Esophagus muscularis mucosa (tissue), 4 donors: Measurements from ENCODE around the gene AATK. TPM values are rescaled to one million over a fixed set of nuclear protein-coding genes. Genes with fewer than 3 reads are reported as not detected.

Source experiments
- DNase-seq: peaks from one replicate; pipeline ENCODE4 v3.0.0-alpha.2; 2017; ENCODE audit errors: extremely low spot score
- H3K27ac ChIP-seq, 4 donors: fragments of 200-600 bp; sonication (generic); replicated peaks in 1 of 4; 1 replicate in 3 of 4; 2 replicates in 1 of 4; pipeline ENCODE4 v1.5.1; 2016 to 2019; ENCODE audit warnings: mild to moderate bottlenecking in 1 of 4
- H3K27me3 ChIP-seq, 4 donors: fragments of 200-600 bp; sonication (generic); one replicate each; pipeline versions ENCODE4 v1.5.1 to v1.6.0; 2016 to 2019
- H3K36me3 ChIP-seq, 4 donors: fragments of 200-600 bp; sonication (generic); one replicate each; pipeline ENCODE4 v1.5.1; 2016 to 2019
- H3K4me1 ChIP-seq, 4 donors: fragments of 200-600 bp; sonication (generic); one replicate each; pipeline ENCODE4 v1.5.1; 2016 to 2019
- H3K4me3 ChIP-seq, 4 donors: fragments of 200-600 bp; sonication (generic); 1 replicate in 2 of 4; 2 replicates in 2 of 4; pipeline ENCODE4 v1.5.1; 2016 to 2019; ENCODE audit warnings: mild to moderate bottlenecking in 4 of 4, moderate library complexity in 1 of 4
- H3K9me3 ChIP-seq, 4 donors: fragments of 200-600 bp; sonication (generic); 1 replicate in 3 of 4; 2 replicates in 1 of 4; pipeline ENCODE4 v1.5.1; 2016 to 2019
- CTCF ChIP-seq, 3 experiments: fragments of 200-600 bp in 2 of 3; fragments of 450-650 bp in 1 of 3; sonication (generic) in 2 of 3; IDR thresholded peaks; one replicate each; pipeline ENCODE4 v1.5.1; 2017 to 2019; ENCODE audit warnings: antibody characterized with exemption in 3 of 3, mild to moderate bottlenecking in 2 of 3, moderate library complexity in 1 of 3
- EP300 ChIP-seq: sonication (generic); formaldehyde crosslinking; IDR thresholded peaks from one replicate; pipeline ENCODE4 v1.6.1; 2017; ENCODE audit warnings: antibody characterized with exemption
- POLR2A ChIP-seq: fragments of 450-650 bp; IDR thresholded peaks from one replicate; pipeline ENCODE4 v1.6.1; 2017; ENCODE audit warnings: antibody characterized with exemption, moderate library complexity, mild to moderate bottlenecking, low read depth
- POLR2AphosphoS5 ChIP-seq, 2 donors: sonication (generic); formaldehyde crosslinking; IDR thresholded peaks; one replicate each; pipeline ENCODE4 v1.6.1; 2017; ENCODE audit warnings: antibody characterized with exemption in 2 of 2
- WGBS: methylation state at CpG from one replicate; pipeline ENCODE4 v1.1.5; 2018; 5-methylcytosine and 5-hydroxymethylcytosine counted together
- intact Hi-C: fragments of 100-400 bp; cut with DNase I; formaldehyde crosslinking; loops from one replicate; pipeline ENCODE4 v1.15.1; 2023
- total RNA-seq, 4 donors: library from RNA; depleted of rRNA; stranded (reverse); fragments of >200 nt; gene quantifications; one replicate each; pipeline versions ENCODE4 v1.1.0 to v1.2.1, GENCODE V29; 2016

The AATK gene
- total RNA-seq, 4 donors from 2014 or later, result 13.7 to 24.6 (median 16.0) TPM

DNA sequence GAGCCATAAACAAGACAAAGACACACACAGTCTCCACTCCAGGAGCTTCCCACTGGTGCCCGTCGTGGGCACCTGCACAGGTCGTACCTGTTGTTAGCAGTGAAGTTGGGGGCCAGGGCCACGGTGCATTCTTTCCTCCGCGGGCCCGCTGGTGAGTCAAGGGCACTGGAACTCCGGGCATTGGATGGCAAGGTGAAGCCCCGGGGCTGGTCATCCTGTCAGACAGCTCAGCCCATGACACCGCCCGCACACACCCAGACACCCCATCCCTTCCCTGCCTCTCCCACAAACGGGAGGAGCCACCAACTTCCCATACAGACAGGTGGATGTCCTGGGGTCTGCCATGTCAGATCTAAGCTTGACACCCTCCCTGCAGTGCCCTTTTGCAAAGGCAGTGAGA is 40.6 kb upstream of the AATK start:
- Histone ChIP-seq H3K9me3 (no peaks in the 10 kb centered on the region), H3K4me3 (no peak overlapping the region), H3K27me3 (no peaks in the 10 kb centered on the region), H3K4me1 (peaks cover 0 to 5% (median 0%) of the 10 kb centered on the region in 4 donors), H3K36me3 (peaks cover 0 to 52% (median 30%) of the 10 kb centered on the region in 4 donors), H3K27ac (no peak overlapping the region)
- TF ChIP-seq EP300 (no peak), POLR2A (no peak), POLR2AphosphoS5 (IDR thresholded peaks at IDR 0.05) (no peak), CTCF (IDR thresholded peaks at IDR 0.05) (no peak)
- WGBS, result 95% methylated on average over 12 of the region's 12 CpGs
- DNase-seq, result no peak
- intact Hi-C loops, result no loop called here

GRCh38 chr17:81206166-81206565 is 40.1 kb upstream of the AATK start:
- Histone ChIP-seq H3K4me1 (peaks cover 0 to 5% (median under 1%) of the 10 kb centered on the region in 4 donors), H3K36me3 (peaks cover 0 to 52% (median 32%) of the 10 kb centered on the region in 4 donors), H3K27ac (no peak overlapping the region), H3K9me3 (no peaks in the 10 kb centered on the region), H3K27me3 (no peaks in the 10 kb centered on the region), H3K4me3 (no peak overlapping the region)
- 86% methylated on average over 4 of the region's 4 CpGs for WGBS
- intact Hi-C loops, result no loop called here
- no peak for TF ChIP-seq CTCF (IDR thresholded peaks at IDR 0.05)
- no peak for TF ChIP-seq POLR2A
- no peak for TF ChIP-seq EP300
- TF ChIP-seq POLR2AphosphoS5 (IDR thresholded peaks at IDR 0.05), result no peak
- DNase-seq, result no peak

- Histone ChIP-seq H3K4me1 (peaks cover 0 to 9% (median 6%) of the 10 kb centered on the region in 4 donors), H3K27me3 (no peaks in the 10 kb centered on the region), H3K4me3 (no peak overlapping the region), H3K36me3 (peaks cover 0 to 60% (median 35%) of the 10 kb centered on the region in 4 donors), H3K9me3 (no peaks in the 10 kb centered on the region), H3K27ac (no peak overlapping the region)
- 82% methylated on average over 10 of the region's 10 CpGs for WGBS
- no peak for DNase-seq
- intact Hi-C loops, result no loop called here
- no peak for TF ChIP-seq POLR2A
- TF ChIP-seq POLR2AphosphoS5 (IDR thresholded peaks at IDR 0.05), result no peak
- TF ChIP-seq CTCF (IDR thresholded peaks at IDR 0.05), result no peak
- no peak for TF ChIP-seq EP300
Measured at GRCh38 chr17:81204578-81204977, 38.6 kb upstream of the AATK start.

GRCh38 chr17:81203136-81203535 is 37.1 kb upstream of the AATK start:
- 94% methylated on average over 20 of the region's 20 CpGs for WGBS
- H3K27ac ChIP-seq, result no peak overlapping the region
- H3K4me1 ChIP-seq, result peaks cover 0 to 15% (median 6%) of the 10 kb centered on the region in 4 donors
- no peaks in the 10 kb centered on the region for H3K9me3 ChIP-seq
- no peak for DNase-seq
- H3K4me3 ChIP-seq, result no peak overlapping the region
- H3K36me3 ChIP-seq, result peaks cover 0 to 64% (median 39%) of the 10 kb centered on the region in 4 donors
- intact Hi-C loops, result no loop called here
- TF ChIP-seq CTCF (IDR thresholded peaks at IDR 0.05) (no peak), POLR2A (no peak), EP300 (no peak), POLR2AphosphoS5 (IDR thresholded peaks at IDR 0.05) (no peak)
- H3K27me3 ChIP-seq, result no peaks in the 10 kb centered on the region

- intact Hi-C loops, result no loop called here
- no peak overlapping the region for H3K4me3 ChIP-seq
- TF ChIP-seq EP300, result no peak
- TF ChIP-seq CTCF (IDR thresholded peaks at IDR 0.05), result no peak
- no peak for TF ChIP-seq POLR2AphosphoS5 (IDR thresholded peaks at IDR 0.05)
- no peak for TF ChIP-seq POLR2A
- H3K36me3 ChIP-seq, result peaks cover 0 to 71% (median 45%) of the 10 kb centered on the region in 4 donors
- H3K9me3 ChIP-seq, result no peaks in the 10 kb centered on the region
- 96% methylated on average over 4 of the region's 10 CpGs for WGBS
- no peak overlapping the region for H3K27ac ChIP-seq
- DNase-seq, result no peak
- no peaks in the 10 kb centered on the region for H3K27me3 ChIP-seq
- peaks cover 0 to 15% (median 7%) of the 10 kb centered on the region in 4 donors for H3K4me1 ChIP-seq
Measured at GRCh38 chr17:81202318-81202717, 36.3 kb upstream of the AATK start.
